GM15510 (cell line): Measurements from ENCODE around the gene EIF4A3.

Experiments
- POLR2A ChIP-seq: IDR thresholded peaks from 3 replicates; pipeline ENCODE4 v1.6.1; 2011; ENCODE audit warnings: borderline replicate concordance; ENCODE audit not compliant: insufficient read length; ENCODE audit errors: extremely low read depth

Gene EIF4A3

GRCh38 chr17:80126449-80126715 lies 20.5 kb downstream of the EIF4A3 start:
- TF ChIP-seq POLR2A = no peak

GRCh38 chr17:80125656-80126448 lies 21.1 kb downstream of the EIF4A3 start:
- TF ChIP-seq POLR2A = no peak

GRCh38 chr17:80124351-80124981 lies 22.5 kb downstream of the EIF4A3 start:
- no peak for TF ChIP-seq POLR2A

GRCh38 chr17:80123791-80124190 lies 23.1 kb downstream of the EIF4A3 start:
- no peak for TF ChIP-seq POLR2A

GRCh38 chr17:80122926-80123505 lies 23.9 kb downstream of the EIF4A3 start:
- TF ChIP-seq POLR2A = no peak

GRCh38 chr17:80122026-80122575 lies 24.8 kb downstream of the EIF4A3 start:
- no peak for TF ChIP-seq POLR2A

- no peak for TF ChIP-seq POLR2A
Measured at GRCh38 chr17:80119839-80120238, 27.1 kb downstream of the EIF4A3 start.

- TF ChIP-seq POLR2A = no peak
Measured at GRCh38 chr17:80119271-80119791, 27.6 kb downstream of the EIF4A3 start.

GRCh38 chr17:80118601-80119270 lies 28.2 kb downstream of the EIF4A3 start:
- no peak for TF ChIP-seq POLR2A

GRCh38 chr17:80117491-80118401 lies 29.2 kb downstream of the EIF4A3 start:
- TF ChIP-seq POLR2A = no peak

GRCh38 chr17:80116921-80117380 lies 30.0 kb downstream of the EIF4A3 start:
- no peak for TF ChIP-seq POLR2A

GRCh38 chr17:80116276-80116920 lies 30.5 kb downstream of the EIF4A3 start:
- TF ChIP-seq POLR2A = no peak

GRCh38 chr17:80115159-80115558 lies 31.8 kb downstream of the EIF4A3 start:
- no peak for TF ChIP-seq POLR2A
